Endometrial microvascular endothelial cells (primary cell): ENCODE measurements around the gene ALDH1A3. TPM values are rescaled to one million over a fixed set of nuclear protein-coding genes. Genes with fewer than 3 reads are reported as not detected.

Experiments used
- in situ Hi-C: cut with HindIII; loops from 2 replicates; pipeline ENCODE4 v1.10.0; 2017; ENCODE audit warnings: low sequenced_read_pairs, low pct_unique_long_range_greater_than_20kb; ENCODE audit errors: inconsistent ontology term
- total RNA-seq: library from RNA; depleted of rRNA; stranded (reverse); fragments of >200 nt; gene quantifications from one replicate; pipeline ENCODE4 v1.2.3, GENCODE V29; 2015; ENCODE audit errors: inconsistent ontology term

ALDH1A3 gene
- total RNA-seq, 1 donor from 2014 or later: 1.7 TPM

GRCh38 chr15:100918034-100918689, 38.5 kb downstream of the ALDH1A3 start:
- in situ Hi-C loops: no loop called here

GRCh38 chr15:100918690-100919480, 39.3 kb downstream of the ALDH1A3 start, which contains the start of gene LRRK1:
TSS of gene LRRK1 (plus strand) at chr15:100919357. CDS start at chr15:100924633, 5,276 bp downstream.
- in situ Hi-C loops: no loop called here

DNA sequence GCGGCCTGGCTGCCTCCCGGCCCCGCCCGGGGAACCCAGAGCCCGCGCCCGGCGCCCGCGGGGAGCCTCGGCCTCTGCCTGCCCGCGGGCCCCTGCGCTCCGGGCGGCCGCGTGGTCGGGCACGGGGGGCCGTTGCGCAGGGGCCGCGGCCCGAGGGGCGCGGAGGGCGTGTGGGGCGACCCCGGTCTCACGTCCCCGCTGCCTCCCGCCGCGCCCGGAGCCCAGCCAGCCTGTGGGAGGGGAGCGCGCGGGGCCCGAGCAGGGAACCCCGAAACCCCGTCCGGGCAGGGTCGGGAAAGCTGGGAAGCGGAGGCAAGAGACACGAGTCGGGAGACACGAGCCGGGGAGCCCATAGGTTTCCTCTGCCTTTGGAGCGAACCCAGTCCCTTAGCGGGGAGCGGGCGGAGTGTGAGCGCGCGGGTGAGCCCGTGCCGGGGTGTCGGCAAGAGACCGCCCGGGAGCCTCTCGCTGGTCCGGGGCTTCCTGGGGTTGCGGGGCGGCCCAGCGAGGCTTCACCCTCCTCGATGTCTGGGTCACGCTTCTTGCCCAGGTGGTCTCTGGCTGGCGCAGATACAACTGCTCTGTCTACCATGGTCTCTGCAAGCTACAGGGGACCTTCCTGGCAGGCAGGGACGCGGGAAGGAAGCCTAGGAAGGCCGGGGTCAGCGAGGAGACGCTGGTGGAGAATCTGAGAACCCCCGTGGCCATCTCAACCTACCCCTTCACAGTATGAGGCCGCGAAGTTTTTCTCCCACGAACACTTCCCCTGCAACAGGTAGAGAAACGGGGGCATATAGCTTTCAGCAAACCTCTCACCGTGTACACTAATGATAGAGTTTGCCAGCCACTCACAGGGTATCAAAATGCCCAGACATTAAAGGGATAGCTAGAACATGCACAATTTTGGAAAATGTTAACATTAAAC, 40.1 kb downstream of the ALDH1A3 start:
- in situ Hi-C loops: no loop called here

DNA sequence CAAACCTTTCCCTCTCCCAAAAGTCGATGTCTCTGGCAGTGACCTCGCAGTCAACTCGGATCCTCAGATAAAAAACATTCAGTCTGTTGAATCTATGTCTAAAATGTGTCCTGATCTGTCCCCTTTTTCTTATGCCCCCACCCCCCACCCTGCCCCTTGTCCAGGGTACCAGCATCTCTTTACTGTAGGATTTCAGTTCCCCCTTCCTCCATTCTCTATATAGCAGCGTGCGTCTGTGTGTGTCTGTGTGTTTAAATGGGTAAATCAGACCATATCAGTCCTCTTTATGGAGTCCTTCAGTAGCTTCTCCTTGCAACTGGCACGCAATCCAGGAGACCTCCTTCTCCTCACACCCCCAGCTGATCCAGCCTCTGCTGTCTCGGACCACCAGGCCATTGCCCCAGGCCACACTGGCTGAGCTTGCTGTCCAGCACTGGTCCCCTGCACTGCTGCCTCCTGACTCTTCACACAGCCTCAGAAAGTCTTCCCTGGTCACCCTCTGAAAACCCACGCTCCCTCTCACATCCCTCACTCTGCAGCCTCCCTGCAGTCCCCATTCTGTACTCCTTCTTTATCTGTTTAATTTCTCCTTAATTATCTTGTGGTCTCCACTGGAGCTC, 41.0 kb downstream of the ALDH1A3 start:
- in situ Hi-C loops: no loop called here

- in situ Hi-C loops: no loop called here
These were observed 42.8 kb downstream of the ALDH1A3 start for GRCh38 chr15:100922192-100923040.

GRCh38 chr15:100923076-100923475, 43.4 kb downstream of the ALDH1A3 start:
- in situ Hi-C loops: no loop called here

DNA sequence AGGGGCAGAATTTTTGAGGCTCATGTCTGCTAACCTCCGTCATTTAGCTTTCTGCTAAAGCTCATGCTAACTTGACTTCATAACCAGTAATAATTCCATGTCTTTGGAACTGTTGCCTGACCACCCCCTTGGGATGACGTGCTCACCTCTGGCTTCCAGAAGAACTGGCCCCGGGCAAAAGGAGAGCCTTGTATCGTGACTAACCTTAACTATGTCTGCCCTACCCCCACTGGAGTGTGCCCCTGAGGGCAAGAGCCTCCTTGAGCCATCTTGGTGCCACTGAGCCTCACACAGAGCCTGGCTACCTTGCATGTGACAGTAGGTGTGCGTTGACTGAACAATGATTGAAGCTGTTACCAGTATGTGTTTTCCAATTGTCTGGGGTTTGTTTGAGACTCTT, 44.3 kb downstream of the ALDH1A3 start:
- in situ Hi-C loops: no loop called here

GRCh38 chr15:100924436-100924835, 44.8 kb downstream of the ALDH1A3 start:
- in situ Hi-C loops: no loop called here

GRCh38 chr15:100925480-100925879, 45.8 kb downstream of the ALDH1A3 start:
- in situ Hi-C loops: no loop called here

DNA sequence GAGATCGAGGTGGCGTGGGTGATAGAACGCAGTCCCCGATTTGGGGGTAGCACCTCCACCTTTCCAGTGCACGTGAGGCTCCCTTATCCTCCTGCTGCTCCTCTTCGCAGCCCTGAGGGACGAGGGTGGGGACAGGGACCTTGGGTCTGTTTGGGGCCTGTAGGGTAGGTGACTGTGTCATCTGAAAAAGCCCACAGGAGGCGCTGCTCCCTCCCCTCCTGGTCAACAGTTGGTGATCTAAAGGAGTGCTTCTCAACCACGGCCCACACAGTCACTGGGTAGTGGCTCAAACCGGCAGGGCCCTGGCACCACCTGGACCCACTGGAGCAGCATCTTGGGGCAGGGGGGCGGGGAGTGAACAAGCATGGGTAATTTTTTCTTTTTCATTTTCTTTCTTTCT, 46.6 kb downstream of the ALDH1A3 start:
- in situ Hi-C loops: no loop called here

DNA sequence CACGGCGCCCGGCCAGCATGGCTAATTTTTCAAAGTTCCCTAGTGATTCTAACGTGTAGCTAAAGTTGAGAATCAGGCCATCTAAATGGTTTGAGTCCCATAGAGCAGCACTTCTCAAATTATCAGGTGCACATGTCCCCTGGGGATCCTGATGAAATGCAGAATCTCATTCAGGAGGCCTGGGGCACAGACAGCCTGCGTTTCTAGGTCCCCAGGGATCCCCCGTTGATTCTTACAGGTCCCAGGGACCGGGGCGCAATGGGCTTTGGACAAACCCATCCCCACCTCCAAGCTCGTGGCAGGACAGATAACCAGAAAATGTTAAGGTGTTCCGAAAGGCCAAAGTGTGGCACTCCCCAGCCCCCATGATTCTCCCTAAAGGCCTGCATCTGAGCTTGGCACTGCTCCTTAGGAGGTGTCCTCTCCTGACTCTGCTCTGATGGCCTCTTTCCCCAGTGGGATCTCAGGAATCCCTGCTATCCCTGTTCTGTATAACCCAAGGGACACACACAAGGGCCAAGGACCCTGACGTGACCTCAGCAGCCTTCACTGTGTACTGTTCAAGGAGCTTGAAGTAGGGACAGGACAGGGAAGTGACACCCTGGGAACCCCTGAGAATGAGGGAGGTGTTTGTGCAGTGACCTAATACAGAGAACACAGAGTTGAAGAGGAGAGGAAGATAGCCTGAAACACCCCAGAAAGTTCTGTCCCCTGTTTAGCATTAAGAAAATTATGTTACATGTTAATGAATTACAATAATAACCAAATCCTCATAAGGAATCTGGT, 47.5 kb downstream of the ALDH1A3 start:
- in situ Hi-C loops: no loop called here

GRCh38 chr15:100928632-100929280, 49.1 kb downstream of the ALDH1A3 start:
- in situ Hi-C loops: no loop called here

DNA sequence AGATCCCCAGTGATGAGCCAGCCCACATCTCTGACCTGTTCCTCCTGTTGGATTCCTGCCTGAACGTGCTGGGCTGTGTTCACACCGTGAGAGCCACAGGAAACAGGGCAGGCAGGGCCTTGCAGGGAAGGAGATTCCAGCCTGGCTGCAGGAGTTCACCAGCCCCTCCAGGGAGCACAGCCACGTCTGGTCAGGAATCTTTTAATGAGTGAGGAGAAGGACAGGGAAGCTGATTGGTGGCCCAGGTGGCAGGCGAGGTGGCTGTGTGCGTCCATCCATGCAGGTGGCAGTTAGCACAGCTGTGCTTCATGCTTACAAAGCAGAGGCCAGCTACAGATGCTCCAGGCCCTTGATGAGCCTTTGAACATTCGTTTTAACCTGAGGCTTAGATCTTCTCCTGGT, 50.0 kb downstream of the ALDH1A3 start:
- in situ Hi-C loops: no loop called here

DNA sequence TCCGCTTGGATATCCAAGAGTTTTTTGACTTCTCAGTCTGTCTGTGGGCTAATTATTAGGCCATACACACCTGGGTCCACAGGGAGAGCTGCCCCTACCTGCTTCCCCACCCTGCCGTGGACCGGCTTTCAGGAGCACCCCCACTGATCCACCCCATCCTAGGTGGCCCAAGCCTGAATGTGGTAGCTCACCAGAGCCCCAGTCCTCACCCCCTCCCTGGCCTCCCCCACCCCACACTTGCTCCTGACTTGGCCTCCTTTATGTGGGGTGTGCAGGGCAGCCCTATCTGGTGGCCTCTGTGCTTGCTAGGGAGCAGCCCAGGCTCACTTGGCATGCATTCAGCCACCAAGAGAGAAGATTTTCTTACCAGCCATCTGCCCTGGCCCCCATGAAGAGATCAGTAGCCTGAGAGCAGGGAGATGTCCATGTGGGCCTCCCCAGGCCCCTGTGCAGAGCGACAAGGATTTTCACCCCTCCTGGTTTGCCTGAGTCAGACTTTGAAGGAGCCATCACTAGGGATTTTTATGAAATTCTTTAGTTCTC, 50.7 kb downstream of the ALDH1A3 start:
- in situ Hi-C loops: no loop called here

GRCh38 chr15:100931143-100931890, 51.7 kb downstream of the ALDH1A3 start:
- in situ Hi-C loops: no loop called here
